Measurements from ENCODE around the gene TAT. TPM values are rescaled to one million over a fixed set of nuclear protein-coding genes. Genes with fewer than 3 reads are reported as not detected.
"Not testable (repeated sequence)": the region's sequence is repeated elsewhere in the genome, so short reads cannot be mapped to it uniquely, and the experiment has no call there.

TAT gene
- total RNA-seq (0.04 TPM), polyA plus RNA-seq (ENCODE audit: insufficient read depth in 1 of 8, insufficient read length in 8 of 8, low replicate concordance in 1 of 8) (under 1 TPM in 1 of 8 donors, not detected in 7; 0.17 TPM)
- long read RNA-seq, donor 1: 0 reads
- long read RNA-seq, donor 2: 0 reads
- long read RNA-seq, donor 3: 0 reads
- long read RNA-seq, donor 4: 0 reads
- long read RNA-seq, donor 5: 0 reads
- long read RNA-seq, donor 6: 0 reads
- long read RNA-seq, donor 7: 0 reads
- long read RNA-seq, donor 8: 0 reads
- long read RNA-seq, donor 9: 0 reads
- long read RNA-seq, donor 10: 0 reads
- long read RNA-seq, donor 11: 0 reads

GRCh38 chr16:71576971-71577370 lies at the start of gene TAT:
Gene TAT, minus strand, starts transcription at chr16:71577092. Its CDS starts 677 bp downstream, at chr16:71576415.
- no peaks in the 10 kb centered on the region for H3K9me3 ChIP-seq (replicated peaks; ENCODE audit: control insufficient read depth, low read depth, low read length)
- no peak for DNase-seq
- 38% methylated on average over 2 of the region's 3 CpGs for WGBS (ENCODE audit: insufficient coverage)

GRCh38 chr16:71626018-71626857 lies 49.3 kb upstream of the TAT start, which contains the start of gene MARVELD3:
Gene MARVELD3, plus strand, starts transcription at chr16:71626184. Its CDS starts 46 bp downstream, at chr16:71626230.
- Histone ChIP-seq H3K27ac (ENCODE audit: low read length) (no peak within 1 kb of the TSS), H3K9me3 (replicated peaks; ENCODE audit: control insufficient read depth, low read depth, low read length) (no peaks in the 10 kb centered on the region), H3K27me3 (ENCODE audit: control insufficient read depth, insufficient read depth, low read length) (peaks cover 49% of the 10 kb centered on the region), H3K4me1 (ENCODE audit: control insufficient read depth, insufficient read depth, low read length) (peaks cover 5% of the 10 kb centered on the region), H3K36me3 (ENCODE audit: control insufficient read depth, insufficient read depth, low read length) (no peaks in the 10 kb centered on the region), H3K4me3 (ENCODE audit: low read length) (peak within 1 kb of the TSS; percentile 13)
- under 1% methylated on average over 91 of the region's 98 CpGs for WGBS (ENCODE audit: insufficient coverage)
- no peak for DNase-seq

More at GRCh38 chr16:71576971-71577370, at the start of gene TAT:
- Histone ChIP-seq H3K36me3 (ENCODE audit: control insufficient read depth, insufficient read depth, low read length) (no peaks in the 10 kb centered on the region), H3K4me3 (ENCODE audit: low read length) (no peak within 1 kb of the TSS), H3K27ac (ENCODE audit: low read length) (no peak within 1 kb of the TSS), H3K4me1 (ENCODE audit: control insufficient read depth, insufficient read depth, low read length) (no peaks in the 10 kb centered on the region), H3K27me3 (ENCODE audit: control insufficient read depth, insufficient read depth, low read length) (peaks cover 10% of the 10 kb centered on the region)

GRCh38 chr16:71625113-71625850 lies 48.4 kb upstream of the TAT start:
- no peak overlapping the region for H3K4me3 ChIP-seq (ENCODE audit: low read length)
- DNase-seq: no peak
- peaks cover 5% of the 10 kb centered on the region for H3K4me1 ChIP-seq (ENCODE audit: control insufficient read depth, insufficient read depth, low read length)
- no peaks in the 10 kb centered on the region for H3K36me3 ChIP-seq (ENCODE audit: control insufficient read depth, insufficient read depth, low read length)
- 82% methylated on average over 5 of the region's 7 CpGs for WGBS (ENCODE audit: insufficient coverage)
- no peaks in the 10 kb centered on the region for H3K9me3 ChIP-seq (replicated peaks; ENCODE audit: control insufficient read depth, low read depth, low read length)
- no peak overlapping the region for H3K27ac ChIP-seq (ENCODE audit: low read length)
- H3K27me3 ChIP-seq (ENCODE audit: control insufficient read depth, insufficient read depth, low read length): peaks cover 49% of the 10 kb centered on the region

- Histone ChIP-seq H3K27me3 (ENCODE audit: control insufficient read depth, insufficient read depth, low read length) (peaks cover 42% of the 10 kb centered on the region), H3K4me3 (ENCODE audit: low read length) (no peak overlapping the region), H3K9me3 (replicated peaks; ENCODE audit: control insufficient read depth, low read depth, low read length) (no peaks in the 10 kb centered on the region), H3K36me3 (ENCODE audit: control insufficient read depth, insufficient read depth, low read length) (no peaks in the 10 kb centered on the region), H3K27ac (ENCODE audit: low read length) (no peak overlapping the region), H3K4me1 (ENCODE audit: control insufficient read depth, insufficient read depth, low read length) (peaks cover 5% of the 10 kb centered on the region)
- DNase-seq: no peak
- no CpG with 5 or more reads among the region's 3 CpGs for WGBS (ENCODE audit: insufficient coverage)
Observed at GRCh38 chr16:71623597-71623996, 46.7 kb upstream of the TAT start.

- H3K4me1 ChIP-seq (ENCODE audit: control insufficient read depth, insufficient read depth, low read length): peaks cover 5% of the 10 kb centered on the region
- H3K9me3 ChIP-seq (replicated peaks; ENCODE audit: control insufficient read depth, low read depth, low read length): no peaks in the 10 kb centered on the region
- H3K27ac ChIP-seq (ENCODE audit: low read length): no peak overlapping the region
- no peak for DNase-seq
- no peak overlapping the region for H3K4me3 ChIP-seq (ENCODE audit: low read length)
- peaks cover 30% of the 10 kb centered on the region for H3K27me3 ChIP-seq (ENCODE audit: control insufficient read depth, insufficient read depth, low read length)
- H3K36me3 ChIP-seq (ENCODE audit: control insufficient read depth, insufficient read depth, low read length): no peaks in the 10 kb centered on the region
Observed at GRCh38 chr16:71622088-71622487, 45.2 kb upstream of the TAT start.

DNA sequence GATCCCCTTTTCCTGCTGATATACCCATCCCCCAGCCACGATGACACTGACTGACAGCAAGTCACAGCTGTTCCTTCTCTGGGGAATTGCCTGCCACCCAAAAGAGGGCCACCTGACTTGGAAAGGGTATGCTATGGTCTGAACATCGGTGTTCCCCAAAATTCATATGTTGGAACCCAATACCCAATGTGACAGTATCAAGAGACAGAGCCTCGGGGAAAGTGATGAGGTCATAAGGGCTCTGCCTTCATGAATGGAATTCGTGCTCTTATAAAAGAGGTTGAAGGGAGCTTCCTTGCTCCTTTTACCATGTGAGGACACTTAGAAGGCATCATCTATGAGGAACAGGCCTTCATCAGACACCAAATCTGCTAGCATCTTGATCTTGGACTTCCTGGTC lies 41.5 kb upstream of the TAT start:
- no CpG with 5 or more reads among the region's 4 CpGs for WGBS (ENCODE audit: insufficient coverage)
- Histone ChIP-seq H3K36me3 (ENCODE audit: control insufficient read depth, insufficient read depth, low read length) (no peaks in the 10 kb centered on the region), H3K27me3 (ENCODE audit: control insufficient read depth, insufficient read depth, low read length) (peaks cover 2% of the 10 kb centered on the region)

GRCh38 chr16:71614956-71615355 lies 38.1 kb upstream of the TAT start:
- not testable (repeated sequence) for H3K36me3 ChIP-seq (ENCODE audit: control insufficient read depth, insufficient read depth, low read length); H3K27ac ChIP-seq (ENCODE audit: low read length); H3K4me1 ChIP-seq (ENCODE audit: control insufficient read depth, insufficient read depth, low read length); H3K4me3 ChIP-seq (ENCODE audit: low read length); H3K9me3 ChIP-seq (replicated peaks; ENCODE audit: control insufficient read depth, low read depth, low read length); DNase-seq; H3K27me3 ChIP-seq (ENCODE audit: control insufficient read depth, insufficient read depth, low read length)
- 80% methylated on average over 7 of the region's 8 CpGs for WGBS (ENCODE audit: insufficient coverage)

More for the DNA sequence above, 41.5 kb upstream of the TAT start:
- no peaks in the 10 kb centered on the region for H3K9me3 ChIP-seq (replicated peaks; ENCODE audit: control insufficient read depth, low read depth, low read length)
- no peak for DNase-seq
- H3K4me3 ChIP-seq (ENCODE audit: low read length): no peak overlapping the region
- H3K27ac ChIP-seq (ENCODE audit: low read length): no peak overlapping the region
- no peaks in the 10 kb centered on the region for H3K4me1 ChIP-seq (ENCODE audit: control insufficient read depth, insufficient read depth, low read length)

- peak; percentile 27 for DNase-seq
- Histone ChIP-seq H3K4me3 (ENCODE audit: low read length) (no peak overlapping the region), H3K9me3 (replicated peaks; ENCODE audit: control insufficient read depth, low read depth, low read length) (no peaks in the 10 kb centered on the region), H3K27me3 (ENCODE audit: control insufficient read depth, insufficient read depth, low read length) (peaks cover 5% of the 10 kb centered on the region), H3K4me1 (ENCODE audit: control insufficient read depth, insufficient read depth, low read length) (no peaks in the 10 kb centered on the region), H3K27ac (ENCODE audit: low read length) (no peak overlapping the region), H3K36me3 (ENCODE audit: control insufficient read depth, insufficient read depth, low read length) (no peaks in the 10 kb centered on the region)
- WGBS (ENCODE audit: insufficient coverage): 15% methylated on average over 7 of the region's 19 CpGs
Observed at GRCh38 chr16:71610936-71611871, 34.3 kb upstream of the TAT start.

DNA sequence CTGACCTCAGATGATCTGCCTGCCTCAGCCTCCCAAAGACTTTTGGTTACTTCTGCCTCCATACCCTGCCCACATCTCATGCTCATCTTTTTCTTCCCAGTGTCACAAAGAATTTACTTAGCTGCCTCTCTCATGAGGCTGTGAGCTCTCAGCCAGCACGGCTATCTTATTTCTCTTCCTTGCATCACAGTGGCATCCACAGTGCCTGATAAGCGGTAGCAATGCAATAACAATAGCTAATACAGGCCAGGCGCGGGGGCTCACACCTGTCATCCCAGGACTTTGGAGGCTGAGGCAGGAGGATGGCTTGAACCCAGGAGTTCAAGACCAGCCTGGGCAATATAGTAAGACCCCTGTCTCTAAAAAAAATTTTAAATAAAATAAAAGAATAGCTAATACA lies 33.6 kb upstream of the TAT start:
- Histone ChIP-seq H3K27ac (ENCODE audit: low read length) (no peak overlapping the region), H3K4me1 (ENCODE audit: control insufficient read depth, insufficient read depth, low read length) (no peaks in the 10 kb centered on the region), H3K4me3 (ENCODE audit: low read length) (no peak overlapping the region), H3K9me3 (replicated peaks; ENCODE audit: control insufficient read depth, low read depth, low read length) (no peaks in the 10 kb centered on the region), H3K27me3 (ENCODE audit: control insufficient read depth, insufficient read depth, low read length) (peaks cover 5% of the 10 kb centered on the region), H3K36me3 (ENCODE audit: control insufficient read depth, insufficient read depth, low read length) (no peaks in the 10 kb centered on the region)
- WGBS (ENCODE audit: insufficient coverage): no CpG with 5 or more reads among the region's 4 CpGs
- no peak for DNase-seq

All from muscle of leg (tissue), 16 donors.